Sigmoid colon (tissue), 4 donors: ENCODE results near the gene PSD.
A peak's percentile ranks its signal among the peaks of the same experiment; 100 is the strongest.

Experiments
- CTCF ChIP-seq, 4 experiments: fragments of 450-650 bp in 3 of 4; fragments of 200-600 bp in 1 of 4; IDR thresholded peaks; one replicate each; pipeline ENCODE4 v1.5.1; 2016 to 2019; ENCODE audit warnings: antibody characterized with exemption in 4 of 4, mild to moderate bottlenecking in 3 of 4, moderate library complexity in 2 of 4
- POLR2AphosphoS5 ChIP-seq, 4 donors: sonication (generic); formaldehyde crosslinking; IDR thresholded peaks; one replicate each; pipeline ENCODE4 v1.6.1; 2017; ENCODE audit warnings: antibody characterized with exemption in 4 of 4

GRCh38 chr10:102399217-102400021, 19.2 kb downstream of the PSD start:
- TF ChIP-seq CTCF (IDR thresholded peaks at IDR 0.05) (peak; percentile 90 to 95 (median 91)), POLR2AphosphoS5 (IDR thresholded peaks at IDR 0.05) (peak; percentile 90 to 94 (median 94))
